ENCODE measurements around the gene PTPN1. TPM values are rescaled to one million over a fixed set of nuclear protein-coding genes. Genes with fewer than 3 reads are reported as not detected.

PTPN1 gene
- total and polyA plus RNA-seq, 2 donors (not counting 3 experiments of a cell fraction or from before 2014, with no cell fraction given) = 41.1 to 64.3 TPM

- Histone ChIP-seq H3K9me1 (replicated peaks; ENCODE audit: control insufficient read depth, extremely low read depth, insufficient read depth, low read length) (no peaks in the 10 kb centered on the region), H4K20me1 (replicated peaks; ENCODE audit: control insufficient read depth, extremely low read depth, insufficient read depth, low read length) (no peaks in the 10 kb centered on the region), H3K27me3 (ENCODE audit: control insufficient read depth in 2 of 2, insufficient read depth in 2 of 2, low read length in 2 of 2) (no peaks in the 10 kb centered on the region), H3K9ac (replicated peaks; ENCODE audit: extremely low read depth, insufficient read depth, low read length) (no peak overlapping the region), H3K36me3 (ENCODE audit: control insufficient read depth in 2 of 2, extremely low read depth in 1 of 2, insufficient read depth in 2 of 2, low read length in 2 of 2) (peaks cover 2 to 33% of the 10 kb centered on the region in 2 experiments), H3K9me3 (replicated peaks; ENCODE audit: control insufficient read depth, insufficient read depth, low read length) (no peaks in the 10 kb centered on the region), H3K79me2 (ENCODE audit: control insufficient read depth, insufficient read depth, low read length) (no peaks in the 10 kb centered on the region), H3K4me3 (replicated peaks in 1 of 3; ENCODE audit: insufficient read depth in 1 of 3, low read depth in 1 of 3, low read length in 3 of 3) (no peak overlapping the region), H3K27ac (ENCODE audit: insufficient read depth, low read depth, low read length) (no peak overlapping the region), H3K4me2 (ENCODE audit: insufficient read depth, low read length) (no peak overlapping the region), H2AFZ (ENCODE audit: low read depth, low read length) (no peak overlapping the region), H3K4me1 (ENCODE audit: control insufficient read depth, extremely low read depth, insufficient read depth, low read length) (peaks cover 10% of the 10 kb centered on the region)
- intact Hi-C loops (cut with micrococcal nuclease) (no loop called here), dilution Hi-C loops (cut with MboI; ENCODE audit: extremely low pct_ligation_motif_present, low sequenced_read_pairs) (no loop called here)
- POLR2A ChIA-PET = no interaction called here
- DNase-seq (ENCODE audit: low read depth, low spot score) (peak; percentile 65), FAIRE-seq (peak; percentile 76)
- TF ChIP-seq GATA2 (IDR thresholded peaks at IDR 0.05; ENCODE audit: insufficient read depth, insufficient read length, low read depth, low read length) (no peak), FOS (IDR thresholded peaks at IDR 0.05; ENCODE audit: borderline replicate concordance, insufficient read depth, low read length) (no peak), JUN (IDR thresholded peaks at IDR 0.05; ENCODE audit: borderline replicate concordance, insufficient read depth, insufficient read length, low read depth) (no peak), MAX (IDR thresholded peaks at IDR 0.05; ENCODE audit: insufficient read depth, insufficient read length) (peak; percentile 7), CTCF (IDR thresholded peaks at IDR 0.05; ENCODE audit: extremely low read depth in 1 of 2, insufficient read depth in 1 of 2, low read depth in 1 of 2, low read length in 2 of 2) (peak; percentile 96 to 99)
- CTCF ChIA-PET = interaction anchor here (0.5 to 2.8 kb wide), 32 partner anchors 8 to 409 kb away, joined by 3 to 16 read pairs (median 3); no protein-coding TSS in a partner anchor
- no TSS peak for BruUV-seq (replicated peaks)
These were observed 78.0 kb downstream of the PTPN1 start for GRCh38 chr20:50588034-50588736.

Measured in endothelial cell of umbilical vein (primary cell).